ENCODE measurements around the gene MSANTD4. TPM values are rescaled to one million over a fixed set of nuclear protein-coding genes. Genes with fewer than 3 reads are reported as not detected.

MSANTD4 gene
- total RNA-seq, 1 experiment from 2014 or later, result 10.1 TPM

Other genes starting within 250 kb of the MSANTD4 start
- 0.14 and 1.2 TPM in 2 replicates for gene KBTBD3, start 55.1 kb upstream of the MSANTD4 start, total RNA-seq (2014; rRNA removed; shearing (Covaris generic); ENCODE audit: low replicate concordance)
- gene AASDHPPT, start 55.4 kb upstream of the MSANTD4 start, total RNA-seq (2014; rRNA removed; shearing (Covaris generic); ENCODE audit: low replicate concordance), result 32.6 and 56.4 TPM in 2 replicates

Data from Caki2 (cell line).